RWPE2 (cell line): ENCODE data around the gene DUSP8.
"Not testable (repeated sequence)": the region's sequence is repeated elsewhere in the genome, so short reads cannot be mapped to it uniquely, and the experiment has no call there.

Experiments used
- ATAC-seq: fragments of 200-7000 bp; cut with Tn5 transposase; 3 replicates; pipeline ENCODE4 v1.9.1; 2021; ENCODE audit warnings: low read depth
- DNase-seq: peaks from one replicate; pipeline ENCODE4 v3.0.0-alpha.2; 2020; ENCODE audit warnings: low spot score
- H3K27ac ChIP-seq: fragments of 450-650 bp; 2 replicates; pipeline ENCODE4 v1.5.1; 2017; ENCODE audit warnings: mild to moderate bottlenecking; ENCODE audit not compliant: poor library complexity, severe bottlenecking
- H3K27me3 ChIP-seq: fragments of 250-450 bp; sonication (Bioruptor Pico); 2 replicates; pipeline ENCODE4 v1.5.1; 2021; ENCODE audit warnings: mild to moderate bottlenecking, moderate library complexity; ENCODE audit not compliant: insufficient read depth, poor library complexity, severe bottlenecking
- H3K36me3 ChIP-seq: fragments of 250-450 bp; sonication (Bioruptor Pico); 2 replicates; pipeline ENCODE4 v1.5.1; 2020; ENCODE audit warnings: low read depth, mild to moderate bottlenecking, moderate library complexity
- H3K4me1 ChIP-seq: fragments of 250-450 bp; sonication (Bioruptor Pico); 2 replicates; pipeline ENCODE4 v1.5.1; 2021; ENCODE audit warnings: mild to moderate bottlenecking, moderate library complexity; ENCODE audit not compliant: insufficient read depth, poor library complexity, severe bottlenecking
- H3K4me3 ChIP-seq: fragments of 250-450 bp; sonication (Bioruptor Pico); 2 replicates; pipeline ENCODE4 v1.5.1; 2021; ENCODE audit warnings: mild to moderate bottlenecking, moderate library complexity; ENCODE audit not compliant: severe bottlenecking
- H3K9me3 ChIP-seq: fragments of 250-450 bp; sonication (Bioruptor Pico); 2 replicates; pipeline ENCODE4 v1.5.1; 2021; ENCODE audit warnings: mild to moderate bottlenecking, moderate library complexity; ENCODE audit not compliant: severe bottlenecking
- CTCF ChIP-seq: fragments of 450-650 bp; IDR thresholded peaks from one replicate; pipeline ENCODE4 v1.5.1; 2017; ENCODE audit warnings: mild to moderate bottlenecking, moderate library complexity; ENCODE audit not compliant: poor library complexity, severe bottlenecking

The DUSP8 gene

DNA sequence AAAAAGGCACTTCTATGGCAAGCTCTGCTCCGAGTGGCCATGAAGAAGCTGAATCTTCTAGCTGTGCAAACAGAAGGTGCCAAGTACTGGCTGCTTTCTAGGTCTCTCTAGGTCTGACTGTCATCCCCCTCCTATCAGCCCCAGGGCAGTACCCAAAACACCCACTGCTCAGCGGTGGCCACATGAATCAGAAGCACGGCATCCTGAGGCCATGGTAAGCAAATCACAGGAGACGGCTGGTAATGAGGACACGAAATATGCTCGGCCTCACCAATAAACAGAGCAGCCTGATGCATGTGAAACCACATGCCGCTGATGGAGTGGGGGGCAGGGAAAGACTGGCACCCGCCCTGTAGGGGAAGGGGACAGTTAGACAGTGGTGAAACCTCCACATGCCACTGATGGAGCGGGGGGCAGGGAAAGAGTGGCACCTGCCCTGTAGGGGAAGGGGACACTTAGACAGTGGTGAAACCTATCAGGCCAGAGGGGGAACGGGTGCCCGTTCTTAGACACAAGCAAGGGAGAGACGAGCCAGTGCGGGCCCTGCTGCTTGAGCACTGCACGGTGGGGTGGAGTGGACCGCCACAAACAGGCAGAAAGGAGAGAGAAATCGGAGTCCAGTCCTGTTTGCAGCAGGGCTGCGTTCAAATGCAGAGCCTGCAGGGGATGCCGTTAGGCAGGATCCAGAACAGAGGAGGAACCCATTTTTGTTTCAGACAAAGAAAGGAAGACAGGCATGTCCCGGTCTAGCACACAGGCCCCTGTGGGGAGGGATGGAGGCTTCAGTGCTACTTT lies 55.6 kb downstream of the DUSP8 start:
- no peaks in the 10 kb centered on the region for H3K9me3 ChIP-seq
- DNase-seq, result peak; percentile 45
- no peaks in the 10 kb centered on the region for H3K36me3 ChIP-seq
- H3K4me3 ChIP-seq, result no peak overlapping the region
- no peak for TF ChIP-seq CTCF
- no peaks in the 10 kb centered on the region for H3K4me1 ChIP-seq
- H3K27me3 ChIP-seq, result no peaks in the 10 kb centered on the region
- ATAC-seq, result no peak
- H3K27ac ChIP-seq, result no peak overlapping the region

DNA sequence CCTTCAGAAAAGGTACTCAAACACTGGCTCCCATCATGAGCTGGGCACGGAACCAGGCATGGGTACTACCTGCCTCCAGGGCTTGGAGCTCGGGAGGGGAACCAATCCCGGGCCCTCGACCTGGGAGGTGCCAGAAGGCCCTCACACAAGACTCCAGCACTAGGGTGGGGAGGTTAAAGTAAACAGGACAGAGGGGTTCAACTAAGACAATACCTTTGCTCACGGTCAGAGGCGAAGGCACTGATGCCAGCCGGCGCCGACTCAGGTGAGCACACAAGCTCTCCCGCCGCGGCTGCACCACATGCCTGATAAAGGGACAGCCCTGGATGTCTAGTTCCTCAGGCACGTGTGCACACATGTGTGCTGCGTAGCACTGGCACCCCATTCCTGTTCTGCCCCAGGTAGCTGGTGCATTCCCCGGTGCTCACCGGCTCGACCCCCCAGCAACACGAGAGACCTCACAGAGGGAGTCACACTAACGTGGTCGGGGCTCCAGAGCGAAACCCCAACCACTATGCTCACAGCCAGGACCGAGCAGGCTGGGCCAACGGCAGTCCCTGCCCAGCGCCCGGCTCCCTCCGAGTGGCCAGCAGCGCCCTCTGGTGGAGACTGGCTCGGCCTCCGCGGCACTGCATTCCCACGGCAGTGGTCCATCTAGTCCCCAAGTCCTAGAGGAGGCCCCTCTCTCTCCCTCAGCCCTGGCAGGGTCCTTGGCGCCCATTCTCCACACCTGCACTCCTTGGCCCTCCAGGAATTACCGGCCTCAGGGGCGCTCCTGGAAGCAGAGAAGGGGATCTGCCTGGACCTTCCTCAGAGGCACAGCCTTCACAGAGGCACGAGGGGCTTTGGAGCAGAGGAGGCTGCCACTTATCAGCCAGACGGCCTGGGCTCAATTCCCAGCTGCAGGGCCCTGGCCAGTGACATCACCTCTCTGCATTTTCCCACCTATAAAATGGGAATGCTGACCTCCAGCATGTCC lies 56.7 kb downstream of the DUSP8 start:
- Histone ChIP-seq H3K9me3 (no peaks in the 10 kb centered on the region), H3K4me3 (no peak overlapping the region), H3K27ac (no peak overlapping the region), H3K36me3 (no peaks in the 10 kb centered on the region), H3K27me3 (no peaks in the 10 kb centered on the region), H3K4me1 (no peaks in the 10 kb centered on the region)
- DNase-seq (peak; percentile 66), ATAC-seq (peak; percentile 78)
- TF ChIP-seq CTCF, result peak; percentile 79

DNA sequence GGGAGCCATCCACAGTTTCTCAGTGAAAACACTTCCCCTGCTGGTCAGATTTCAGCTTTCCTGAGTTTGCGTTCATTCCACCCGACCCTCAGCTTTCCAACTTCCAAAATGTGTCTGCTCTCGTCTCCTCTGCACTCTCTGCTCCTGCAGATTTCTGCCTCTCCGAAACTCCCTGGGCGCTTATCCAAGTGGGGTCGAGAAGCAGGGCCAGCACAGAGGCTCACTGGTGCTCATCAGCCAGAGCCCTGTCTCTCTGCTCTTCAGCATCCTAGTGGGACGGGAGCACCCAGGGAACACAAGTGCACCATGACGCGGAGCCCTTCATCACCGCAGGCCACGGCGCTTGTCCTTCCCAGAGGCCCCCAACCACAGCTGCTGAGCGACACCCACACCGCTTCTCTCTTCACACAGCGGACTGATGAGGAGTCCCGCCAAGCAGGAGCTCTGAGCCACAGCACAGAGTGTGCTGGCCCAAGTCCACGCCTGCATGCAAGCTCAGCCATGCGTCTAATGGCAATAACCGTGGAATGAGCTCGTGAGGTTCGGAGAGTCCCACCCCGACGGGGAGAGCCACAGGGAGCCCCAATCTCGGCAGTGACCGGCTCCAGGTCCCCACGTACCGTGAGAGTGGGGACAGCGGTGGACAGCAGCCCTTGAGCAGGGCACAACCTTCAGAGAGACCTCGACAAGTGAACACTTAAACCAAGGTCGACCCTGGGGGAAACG lies 57.6 kb downstream of the DUSP8 start:
- H3K27ac ChIP-seq, result no peak overlapping the region
- no peak for TF ChIP-seq CTCF

DNA sequence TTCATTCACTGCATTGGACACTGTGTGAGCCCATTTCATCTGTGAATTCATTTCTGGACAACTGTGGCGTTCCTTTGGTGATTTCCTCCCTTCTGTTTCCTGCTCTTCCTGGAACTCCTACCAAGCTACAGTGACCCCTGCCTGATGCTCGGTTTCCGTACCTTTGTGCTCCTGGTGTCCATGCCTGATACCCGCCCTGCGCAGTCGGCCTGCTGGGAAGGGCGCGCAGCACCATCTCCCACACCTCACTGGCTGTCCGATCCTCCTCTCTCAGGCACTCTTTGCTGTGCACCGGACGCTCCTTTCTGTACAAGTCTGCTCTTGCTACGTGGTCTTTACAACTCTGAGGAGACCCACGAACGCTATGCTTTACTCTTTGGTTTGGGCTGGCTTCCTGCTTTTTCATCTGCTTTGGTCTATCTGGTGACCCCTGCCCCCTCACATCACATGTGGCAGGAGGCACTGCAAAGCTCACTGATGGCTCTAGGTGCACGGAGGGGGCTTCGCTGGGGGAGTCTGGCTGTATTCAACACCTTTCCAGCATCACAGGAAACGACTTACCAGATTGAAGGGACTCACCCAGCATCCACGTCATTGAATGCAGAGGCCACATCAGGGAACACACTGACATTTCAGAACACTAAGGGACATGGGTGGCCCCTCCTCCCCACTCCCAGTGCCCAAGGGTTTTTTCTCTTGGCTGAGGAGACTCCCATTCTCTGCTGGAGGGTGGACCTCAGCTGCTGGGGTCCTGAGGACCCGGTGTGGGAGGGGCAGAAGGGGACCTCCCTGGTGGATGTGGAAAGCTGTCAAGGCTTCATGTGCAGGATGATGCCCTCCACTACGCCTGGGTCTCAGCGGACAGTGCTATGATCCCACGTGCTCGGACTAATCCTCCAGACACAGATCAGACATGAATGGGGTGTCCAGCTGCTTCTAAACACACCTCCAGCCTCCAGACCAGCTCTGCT lies 58.5 kb downstream of the DUSP8 start:
- no peaks in the 10 kb centered on the region for H3K4me1 ChIP-seq
- ATAC-seq, result no peak
- no peaks in the 10 kb centered on the region for H3K27me3 ChIP-seq
- no peak for TF ChIP-seq CTCF
- no peak overlapping the region for H3K4me3 ChIP-seq
- peak; percentile 23 for DNase-seq
- no peaks in the 10 kb centered on the region for H3K36me3 ChIP-seq
- no peak overlapping the region for H3K27ac ChIP-seq
- no peaks in the 10 kb centered on the region for H3K9me3 ChIP-seq

More for the DNA sequence above, 57.6 kb downstream of the DUSP8 start:
- H3K36me3 ChIP-seq, result no peaks in the 10 kb centered on the region
- ATAC-seq (no peak), DNase-seq (peak; percentile 51)
- no peaks in the 10 kb centered on the region for H3K9me3 ChIP-seq
- H3K27me3 ChIP-seq, result no peaks in the 10 kb centered on the region
- no peaks in the 10 kb centered on the region for H3K4me1 ChIP-seq
- no peak overlapping the region for H3K4me3 ChIP-seq

DNA sequence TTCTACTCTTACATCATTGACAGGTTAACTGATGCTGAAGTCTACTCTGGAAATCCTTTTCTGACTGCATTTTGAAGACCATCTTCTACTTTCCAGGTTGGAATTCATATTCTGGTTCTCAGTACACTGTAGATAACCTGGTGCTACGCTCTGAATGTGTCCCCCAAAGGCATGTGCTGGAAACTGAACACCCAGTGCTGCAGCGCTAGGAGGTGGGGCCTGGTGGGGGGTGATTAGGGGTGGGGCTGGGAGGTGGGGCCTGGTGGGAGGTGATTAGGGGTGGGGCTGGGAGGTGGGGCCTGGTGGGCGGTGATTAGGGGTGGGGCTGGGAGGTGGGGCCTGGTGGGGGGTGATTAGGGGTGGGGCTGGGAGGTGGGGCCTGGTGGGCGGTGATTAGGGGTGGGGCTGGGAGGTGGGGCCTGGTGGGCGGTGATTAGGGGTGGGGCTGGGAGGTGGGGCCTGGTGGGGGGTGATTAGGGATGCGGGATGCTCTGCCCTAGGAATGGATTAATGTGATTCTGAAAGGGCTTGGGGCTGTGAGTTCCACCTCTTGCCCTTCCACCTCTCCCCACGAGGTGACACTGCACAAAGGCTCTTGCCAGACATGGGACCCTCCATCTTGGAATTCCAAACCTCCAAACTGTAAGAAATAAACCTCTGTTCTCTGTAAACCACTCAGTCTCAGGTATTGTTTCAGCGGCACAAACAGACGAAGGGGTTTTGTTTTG lies 59.4 kb downstream of the DUSP8 start:
- H3K9me3 ChIP-seq, H3K36me3 ChIP-seq, H3K27ac ChIP-seq, H3K4me3 ChIP-seq, H3K4me1 ChIP-seq, ATAC-seq, H3K27me3 ChIP-seq: not testable (repeated sequence)
- peak; percentile 9 for DNase-seq
